C1 segment of cervical spinal cord (tissue), 14 donors: ENCODE results near the gene ZRANB1.
"Not testable (repeated sequence)": the region's sequence is repeated elsewhere in the genome, so short reads cannot be mapped to it uniquely, and the experiment has no call there.

Experiments used
- DNase-seq, 14 donors: peaks; one replicate each; lab custom pipeline; 2025; lab: John Stamatoyannopoulos, UW

Gene ZRANB1

GRCh38 chr10:124941823-124942222 lies at the start of gene ZRANB1:
ZRANB1 (plus strand) TSS chr10:124942123; CDS start chr10:124942494, 371 bp downstream.
- DNase-seq = no peak

- DNase-seq = no peak
Observed at GRCh38 chr10:124892905-124893304, 49.0 kb upstream of the ZRANB1 start.

GRCh38 chr10:124894569-124895215 lies 47.2 kb upstream of the ZRANB1 start:
- DNase-seq = no peak

GRCh38 chr10:124896751-124897150 lies 45.2 kb upstream of the ZRANB1 start:
- DNase-seq = peak in 1 of 14 donors; percentile 36

- no peak for DNase-seq
Observed at GRCh38 chr10:124898471-124898870, 43.5 kb upstream of the ZRANB1 start.

GRCh38 chr10:124899151-124899550 lies 42.8 kb upstream of the ZRANB1 start:
- no peak for DNase-seq

GRCh38 chr10:124902462-124902861 lies 39.5 kb upstream of the ZRANB1 start:
- DNase-seq = no peak

GRCh38 chr10:124903111-124903510 lies 38.8 kb upstream of the ZRANB1 start:
- no peak for DNase-seq

- DNase-seq = no peak
Observed at GRCh38 chr10:124904796-124905195, 37.1 kb upstream of the ZRANB1 start.

GRCh38 chr10:124906551-124907001 lies 35.3 kb upstream of the ZRANB1 start:
- no peak for DNase-seq

- no peak for DNase-seq
Observed at GRCh38 chr10:124909563-124909962, 32.4 kb upstream of the ZRANB1 start.

GRCh38 chr10:124911124-124912067 lies 30.5 kb upstream of the ZRANB1 start:
- peak in 4 of 14 donors; percentile 2 to 70 (median 9) for DNase-seq

- DNase-seq = peak in 1 of 14 donors; percentile 3
Observed at GRCh38 chr10:124912101-124912886, 29.6 kb upstream of the ZRANB1 start.

GRCh38 chr10:124913167-124913566 lies 28.8 kb upstream of the ZRANB1 start:
- no peak for DNase-seq

GRCh38 chr10:124914398-124914797 lies 27.5 kb upstream of the ZRANB1 start:
- not testable (repeated sequence) for DNase-seq

- no peak for DNase-seq
Observed at GRCh38 chr10:124916098-124916584, 25.8 kb upstream of the ZRANB1 start.

- peak; percentile 61 to 98 (median 94) for DNase-seq
Observed at GRCh38 chr10:124916585-124917427, 25.1 kb upstream of the ZRANB1 start.

- peak in 12 of 14 donors; percentile 12 to 75 (median 39) for DNase-seq
Observed at GRCh38 chr10:124917428-124918190, 24.3 kb upstream of the ZRANB1 start.

GRCh38 chr10:124918191-124918830 lies 23.6 kb upstream of the ZRANB1 start:
- no peak for DNase-seq
